Cardiac fibroblast (primary cell): ENCODE data around the gene SIGLEC12.

ENCODE experiments used
- DNase-seq, 2 donors: peaks; one replicate each; pipeline versions ENCODE4 v3.0.0 to v3.0.0-alpha.2; 2010; ENCODE audit warnings: low read depth in 2 of 2
- H3K4me3 ChIP-seq, 2 donors: replicated peaks in 1 of 2; 1 replicate in 1 of 2; 2 replicates in 1 of 2; pipeline ENCODE4 v1.5.1; 2011; ENCODE audit warnings: low read depth in 2 of 2, low read length in 2 of 2, mild to moderate bottlenecking in 2 of 2, moderate library complexity in 1 of 2
- CTCF ChIP-seq: IDR thresholded peaks from one replicate; pipeline ENCODE4 v1.5.1; 2011; ENCODE audit warnings: low read depth, mild to moderate bottlenecking, low read length, inconsistent platforms

SIGLEC12 gene

GRCh38 chr19:51535535-51535934 lies 33.9 kb upstream of the SIGLEC12 start:
- DNase-seq = no peak
- no peak overlapping the region for H3K4me3 ChIP-seq
- no peak for TF ChIP-seq CTCF

GRCh38 chr19:51531349-51532315 lies 30.0 kb upstream of the SIGLEC12 start, which contains the start of gene SIGLEC6:
TSS of gene SIGLEC6 (minus strand) at chr19:51531670. CDS start at chr19:51531648, 22 bp downstream.
- no peak for TF ChIP-seq CTCF
- DNase-seq = no peak
- no peak within 1 kb of the TSS for H3K4me3 ChIP-seq

GRCh38 chr19:51530616-51531015 lies 29.0 kb upstream of the SIGLEC12 start:
- no peak for TF ChIP-seq CTCF
- no peak for DNase-seq
- H3K4me3 ChIP-seq = no peak overlapping the region

GRCh38 chr19:51529301-51529700 lies 27.7 kb upstream of the SIGLEC12 start:
- DNase-seq = no peak
- no peak overlapping the region for H3K4me3 ChIP-seq
- TF ChIP-seq CTCF = no peak

GRCh38 chr19:51525651-51526050 lies 24.1 kb upstream of the SIGLEC12 start:
- no peak overlapping the region for H3K4me3 ChIP-seq
- no peak for DNase-seq
- no peak for TF ChIP-seq CTCF

GRCh38 chr19:51524666-51525264 lies 23.2 kb upstream of the SIGLEC12 start:
- no peak for TF ChIP-seq CTCF
- DNase-seq = no peak
- H3K4me3 ChIP-seq = no peak overlapping the region
